HepG2 (cell line): Measurements from ENCODE around the gene PEX3. TPM values are rescaled to one million over a fixed set of nuclear protein-coding genes. Genes with fewer than 3 reads are reported as not detected.

Experiments
- AKAP8 ChIP-seq: sonication (generic); formaldehyde crosslinking; IDR thresholded peaks from 2 replicates; pipeline ENCODE4 v1.5.1; 2020; ENCODE audit warnings: mild to moderate bottlenecking, missing genetic modification reagents
- CC2D1A ChIP-seq: sonication (generic); formaldehyde crosslinking; IDR thresholded peaks from 2 replicates; pipeline ENCODE4 v1.8.1; 2023; ENCODE audit warnings: mild to moderate bottlenecking, missing genetic modification reagents
- ZNF598 ChIP-seq: sonication (generic); formaldehyde crosslinking; IDR thresholded peaks from 2 replicates; pipeline ENCODE4 v1.5.1; 2020; ENCODE audit warnings: mild to moderate bottlenecking, missing genetic modification reagents, borderline replicate concordance
- ZNF709 ChIP-seq: sonication (generic); formaldehyde crosslinking; IDR thresholded peaks from 2 replicates; pipeline ENCODE4 v1.5.0; 2020; ENCODE audit warnings: mild to moderate bottlenecking, missing genetic modification reagents
- ZNF790 ChIP-seq: sonication (generic); formaldehyde crosslinking; IDR thresholded peaks from 2 replicates; pipeline ENCODE4 v1.8.0; 2022; ENCODE audit warnings: missing genetic modification reagents, mild to moderate bottlenecking, borderline replicate concordance
- polyA plus RNA-seq, 8 experiments: library from polyadenylated mRNA; depleted of rRNA in 3 of 8; stranded (reverse) in 7 of 8; unstranded in 1 of 8; fragments of >200 nt; fragmentation: Illumina TruSeq in 4 of 8; extraction: Trizol in 4 of 8; gene quantifications; 2 replicates each; pipeline versions ENCODE4 v1.2.1 to v1.2.3, GENCODE V29; 2011 to 2016; ENCODE audit warnings: low read depth in 4 of 8, missing spikeins in 1 of 8, mixed read lengths in 1 of 8; ENCODE audit not compliant: insufficient read depth in 1 of 8
- total RNA-seq, 5 experiments: library from RNA; depleted of rRNA; stranded (reverse); fragments of >200 nt; fragmentation: Illumina TruSeq; extraction: Trizol; gene quantifications; 2 replicates each; pipeline ENCODE4 v1.2.3, GENCODE V29; 2016; ENCODE audit warnings: low read depth in 1 of 5
- TF ChIP-seq, protein P1 (sequence below): sonication (generic); formaldehyde crosslinking; IDR thresholded peaks from 2 replicates; pipeline ENCODE4 v1.4.0; 2020; ENCODE audit warnings: missing genetic modification reagents
- TF ChIP-seq, protein P2 (sequence below): sonication (generic); formaldehyde crosslinking; IDR thresholded peaks from 2 replicates; pipeline ENCODE4 v1.4.0; 2020; ENCODE audit warnings: missing genetic modification reagents, borderline replicate concordance
- TF ChIP-seq, protein P3 (sequence below): sonication (generic); formaldehyde crosslinking; IDR thresholded peaks from 2 replicates; pipeline ENCODE4 v1.4.0; 2020; ENCODE audit warnings: missing genetic modification reagents
- TF ChIP-seq, protein P4 (sequence below): sonication (generic); formaldehyde crosslinking; IDR thresholded peaks from 2 replicates; pipeline ENCODE4 v1.4.0; 2020; ENCODE audit warnings: missing genetic modification reagents, mild to moderate bottlenecking, borderline replicate concordance
- TF ChIP-seq, protein P5 (sequence below): sonication (generic); formaldehyde crosslinking; IDR thresholded peaks from 2 replicates; pipeline ENCODE4 v1.5.1; 2020; ENCODE audit warnings: missing genetic modification reagents, mild to moderate bottlenecking, borderline replicate concordance

PEX3 gene
- total and polyA plus RNA-seq, 2 of the 13 experiments (the other 11 are each of a cell fraction or from before 2014, with no cell fraction given): 30.9 to 40.8 TPM

DNA sequence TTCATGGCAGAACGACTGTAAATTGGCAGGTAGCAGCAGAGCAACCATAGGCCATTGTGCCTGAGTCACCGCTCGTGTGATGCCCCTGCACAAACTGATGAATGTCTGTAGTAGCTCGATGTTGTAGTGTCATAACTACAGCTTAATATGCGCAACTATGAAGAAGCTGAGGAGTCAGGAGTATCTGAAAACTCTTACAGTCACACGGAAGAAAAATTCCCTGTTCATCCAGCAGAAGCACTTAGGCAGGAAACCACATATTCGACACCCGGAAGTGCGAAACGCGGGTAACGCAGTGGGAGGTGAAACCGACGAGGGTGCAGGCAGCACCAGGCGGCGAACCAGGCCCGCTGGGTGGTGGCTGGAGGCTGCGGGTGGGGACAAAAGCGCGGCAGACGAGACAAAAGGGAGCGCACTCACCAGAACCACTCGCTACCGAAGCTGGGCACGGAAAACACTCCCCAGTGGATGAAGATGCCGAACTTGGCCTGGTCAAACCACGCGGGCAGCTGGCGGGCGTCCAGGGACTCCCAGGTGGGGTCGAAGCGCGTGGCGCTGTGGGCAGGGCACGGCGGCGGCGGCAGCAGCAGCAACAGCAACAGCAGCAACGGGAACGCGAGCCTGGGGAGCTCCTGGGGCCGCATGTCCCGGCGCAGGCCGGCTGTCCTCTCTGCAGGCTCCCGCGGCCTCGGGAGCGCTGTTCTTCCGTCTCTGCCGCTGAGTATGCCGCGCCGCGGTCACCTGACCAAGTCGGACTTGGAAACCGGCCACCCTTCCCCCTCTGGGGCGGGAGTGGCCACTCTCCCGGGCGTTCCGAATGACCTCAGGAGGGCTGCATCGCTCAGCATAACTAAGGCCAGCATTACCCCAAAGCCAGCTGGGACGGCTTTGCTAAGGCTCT lies 60.6 kb downstream of the PEX3 start, which contains the start of gene FUCA2 (continued):
- TF ChIP-seq ZNF598 (CRISPR knock-in tag): peak; percentile 96
- TF ChIP-seq AKAP8 (CRISPR knock-in tag): peak; percentile 74
- TF ChIP-seq, protein P1, sequence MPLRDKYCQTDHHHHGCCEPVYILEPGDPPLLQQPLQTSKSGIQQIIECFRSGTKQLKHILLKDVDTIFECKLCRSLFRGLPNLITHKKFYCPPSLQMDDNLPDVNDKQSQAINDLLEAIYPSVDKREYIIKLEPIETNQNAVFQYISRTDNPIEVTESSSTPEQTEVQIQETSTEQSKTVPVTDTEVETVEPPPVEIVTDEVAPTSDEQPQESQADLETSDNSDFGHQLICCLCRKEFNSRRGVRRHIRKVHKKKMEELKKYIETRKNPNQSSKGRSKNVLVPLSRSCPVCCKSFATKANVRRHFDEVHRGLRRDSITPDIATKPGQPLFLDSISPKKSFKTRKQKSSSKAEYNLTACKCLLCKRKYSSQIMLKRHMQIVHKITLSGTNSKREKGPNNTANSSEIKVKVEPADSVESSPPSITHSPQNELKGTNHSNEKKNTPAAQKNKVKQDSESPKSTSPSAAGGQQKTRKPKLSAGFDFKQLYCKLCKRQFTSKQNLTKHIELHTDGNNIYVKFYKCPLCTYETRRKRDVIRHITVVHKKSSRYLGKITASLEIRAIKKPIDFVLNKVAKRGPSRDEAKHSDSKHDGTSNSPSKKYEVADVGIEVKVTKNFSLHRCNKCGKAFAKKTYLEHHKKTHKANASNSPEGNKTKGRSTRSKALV (CRISPR knock-in tag): peak; percentile 63; the same call in 1 of the 2 replicates
- TF ChIP-seq, protein P2, sequence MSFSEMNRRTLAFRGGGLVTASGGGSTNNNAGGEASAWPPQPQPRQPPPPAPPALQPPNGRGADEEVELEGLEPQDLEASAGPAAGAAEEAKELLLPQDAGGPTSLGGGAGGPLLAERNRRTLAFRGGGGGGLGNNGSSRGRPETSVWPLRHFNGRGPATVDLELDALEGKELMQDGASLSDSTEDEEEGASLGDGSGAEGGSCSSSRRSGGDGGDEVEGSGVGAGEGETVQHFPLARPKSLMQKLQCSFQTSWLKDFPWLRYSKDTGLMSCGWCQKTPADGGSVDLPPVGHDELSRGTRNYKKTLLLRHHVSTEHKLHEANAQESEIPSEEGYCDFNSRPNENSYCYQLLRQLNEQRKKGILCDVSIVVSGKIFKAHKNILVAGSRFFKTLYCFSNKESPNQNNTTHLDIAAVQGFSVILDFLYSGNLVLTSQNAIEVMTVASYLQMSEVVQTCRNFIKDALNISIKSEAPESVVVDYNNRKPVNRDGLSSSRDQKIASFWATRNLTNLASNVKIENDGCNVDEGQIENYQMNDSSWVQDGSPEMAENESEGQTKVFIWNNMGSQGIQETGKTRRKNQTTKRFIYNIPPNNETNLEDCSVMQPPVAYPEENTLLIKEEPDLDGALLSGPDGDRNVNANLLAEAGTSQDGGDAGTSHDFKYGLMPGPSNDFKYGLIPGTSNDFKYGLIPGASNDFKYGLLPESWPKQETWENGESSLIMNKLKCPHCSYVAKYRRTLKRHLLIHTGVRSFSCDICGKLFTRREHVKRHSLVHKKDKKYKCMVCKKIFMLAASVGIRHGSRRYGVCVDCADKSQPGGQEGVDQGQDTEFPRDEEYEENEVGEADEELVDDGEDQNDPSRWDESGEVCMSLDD: peak; percentile 58; the same call in 1 of the 2 replicates
- no peak; the same call in 1 of the 2 replicates for TF ChIP-seq CC2D1A (CRISPR knock-in tag)
- peak; percentile 99 for TF ChIP-seq ZNF709 (CRISPR knock-in tag)
- TF ChIP-seq, protein P3, sequence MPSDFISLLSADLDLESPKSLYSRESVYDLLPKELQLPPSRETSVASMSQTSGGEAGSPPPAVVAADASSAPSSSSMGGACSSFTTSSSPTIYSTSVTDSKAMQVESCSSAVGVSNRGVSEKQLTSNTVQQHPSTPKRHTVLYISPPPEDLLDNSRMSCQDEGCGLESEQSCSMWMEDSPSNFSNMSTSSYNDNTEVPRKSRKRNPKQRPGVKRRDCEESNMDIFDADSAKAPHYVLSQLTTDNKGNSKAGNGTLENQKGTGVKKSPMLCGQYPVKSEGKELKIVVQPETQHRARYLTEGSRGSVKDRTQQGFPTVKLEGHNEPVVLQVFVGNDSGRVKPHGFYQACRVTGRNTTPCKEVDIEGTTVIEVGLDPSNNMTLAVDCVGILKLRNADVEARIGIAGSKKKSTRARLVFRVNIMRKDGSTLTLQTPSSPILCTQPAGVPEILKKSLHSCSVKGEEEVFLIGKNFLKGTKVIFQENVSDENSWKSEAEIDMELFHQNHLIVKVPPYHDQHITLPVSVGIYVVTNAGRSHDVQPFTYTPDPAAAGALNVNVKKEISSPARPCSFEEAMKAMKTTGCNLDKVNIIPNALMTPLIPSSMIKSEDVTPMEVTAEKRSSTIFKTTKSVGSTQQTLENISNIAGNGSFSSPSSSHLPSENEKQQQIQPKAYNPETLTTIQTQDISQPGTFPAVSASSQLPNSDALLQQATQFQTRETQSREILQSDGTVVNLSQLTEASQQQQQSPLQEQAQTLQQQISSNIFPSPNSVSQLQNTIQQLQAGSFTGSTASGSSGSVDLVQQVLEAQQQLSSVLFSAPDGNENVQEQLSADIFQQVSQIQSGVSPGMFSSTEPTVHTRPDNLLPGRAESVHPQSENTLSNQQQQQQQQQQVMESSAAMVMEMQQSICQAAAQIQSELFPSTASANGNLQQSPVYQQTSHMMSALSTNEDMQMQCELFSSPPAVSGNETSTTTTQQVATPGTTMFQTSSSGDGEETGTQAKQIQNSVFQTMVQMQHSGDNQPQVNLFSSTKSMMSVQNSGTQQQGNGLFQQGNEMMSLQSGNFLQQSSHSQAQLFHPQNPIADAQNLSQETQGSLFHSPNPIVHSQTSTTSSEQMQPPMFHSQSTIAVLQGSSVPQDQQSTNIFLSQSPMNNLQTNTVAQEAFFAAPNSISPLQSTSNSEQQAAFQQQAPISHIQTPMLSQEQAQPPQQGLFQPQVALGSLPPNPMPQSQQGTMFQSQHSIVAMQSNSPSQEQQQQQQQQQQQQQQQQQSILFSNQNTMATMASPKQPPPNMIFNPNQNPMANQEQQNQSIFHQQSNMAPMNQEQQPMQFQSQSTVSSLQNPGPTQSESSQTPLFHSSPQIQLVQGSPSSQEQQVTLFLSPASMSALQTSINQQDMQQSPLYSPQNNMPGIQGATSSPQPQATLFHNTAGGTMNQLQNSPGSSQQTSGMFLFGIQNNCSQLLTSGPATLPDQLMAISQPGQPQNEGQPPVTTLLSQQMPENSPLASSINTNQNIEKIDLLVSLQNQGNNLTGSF (CRISPR knock-in tag): no peak
- TF ChIP-seq, protein P4, sequence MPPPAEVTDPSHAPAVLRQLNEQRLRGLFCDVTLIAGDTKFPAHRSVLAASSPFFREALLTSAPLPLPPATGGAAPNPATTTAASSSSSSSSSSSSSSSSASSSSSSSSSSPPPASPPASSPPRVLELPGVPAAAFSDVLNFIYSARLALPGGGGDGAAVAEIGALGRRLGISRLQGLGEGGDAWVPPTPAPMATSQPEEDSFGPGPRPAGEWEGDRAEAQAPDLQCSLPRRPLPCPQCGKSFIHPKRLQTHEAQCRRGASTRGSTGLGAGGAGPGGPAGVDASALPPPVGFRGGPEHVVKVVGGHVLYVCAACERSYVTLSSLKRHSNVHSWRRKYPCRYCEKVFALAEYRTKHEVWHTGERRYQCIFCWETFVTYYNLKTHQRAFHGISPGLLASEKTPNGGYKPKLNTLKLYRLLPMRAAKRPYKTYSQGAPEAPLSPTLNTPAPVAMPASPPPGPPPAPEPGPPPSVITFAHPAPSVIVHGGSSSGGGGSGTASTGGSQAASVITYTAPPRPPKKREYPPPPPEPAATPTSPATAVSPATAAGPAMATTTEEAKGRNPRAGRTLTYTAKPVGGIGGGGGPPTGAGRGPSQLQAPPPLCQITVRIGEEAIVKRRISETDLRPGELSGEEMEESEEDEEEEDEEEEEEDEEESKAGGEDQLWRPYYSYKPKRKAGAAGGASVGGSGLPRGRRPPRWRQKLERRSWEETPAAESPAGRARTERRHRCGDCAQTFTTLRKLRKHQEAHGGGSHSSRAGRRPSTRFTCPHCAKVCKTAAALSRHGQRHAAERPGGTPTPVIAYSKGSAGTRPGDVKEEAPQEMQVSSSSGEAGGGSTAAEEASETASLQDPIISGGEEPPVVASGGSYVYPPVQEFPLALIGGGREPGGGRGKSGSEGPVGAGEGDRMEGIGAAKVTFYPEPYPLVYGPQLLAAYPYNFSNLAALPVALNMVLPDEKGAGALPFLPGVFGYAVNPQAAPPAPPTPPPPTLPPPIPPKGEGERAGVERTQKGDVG (CRISPR knock-in tag): peak; percentile 89
- TF ChIP-seq, protein P5, sequence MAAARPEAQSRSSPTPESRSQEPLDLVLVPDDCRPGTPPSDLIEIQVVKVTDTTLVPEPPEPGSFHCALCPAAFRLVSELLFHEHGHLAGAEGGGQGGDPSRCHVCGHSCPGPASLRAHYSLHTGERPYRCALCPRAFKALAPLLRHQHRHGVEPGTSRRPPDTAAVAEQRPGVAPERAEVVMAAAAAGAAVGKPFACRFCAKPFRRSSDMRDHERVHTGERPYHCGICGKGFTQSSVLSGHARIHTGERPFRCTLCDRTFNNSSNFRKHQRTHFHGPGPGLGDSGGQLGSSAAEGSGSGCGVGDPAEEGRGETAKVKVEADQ: peak; percentile 92
- TF ChIP-seq ZNF790 (CRISPR knock-in tag): peak; percentile 68; the same call in 1 of the 2 replicates
